IMR-90 (cell line): ENCODE measurements around the gene TMEM158. TPM values are rescaled to one million over a fixed set of nuclear protein-coding genes. Genes with fewer than 3 reads are reported as not detected.

Experiments
- ATAC-seq: fragments of 200-7000 bp; cut with Tn5 transposase; 2 replicates; pipeline ENCODE4 v1.9.1; 2020; ENCODE audit warnings: low read depth, mild to moderate bottlenecking, moderate library complexity
- BruUV-seq: library from RNA; stranded (reverse); fragments of 400-500 nt; replicated peaks from 2 replicates; lab custom pipeline; 2021; lab: Mats Ljungman, UMichigan
- CTCF ChIA-PET: fragments of 300-600 bp; formaldehyde crosslinking; extraction: SDS; loops from one replicate; lab custom pipeline; 2021; ENCODE audit warnings: antibody characterized with exemption; lab: Yijun Ruan, JAX
- POLR2A ChIA-PET: fragments of 300-600 bp; sonication (Branson Sonifier 250); formaldehyde crosslinking; loops from one replicate; lab custom pipeline; 2022; ENCODE audit warnings: antibody characterized with exemption; ENCODE audit not compliant: unreplicated experiment; lab: Charles Lee
- DNase-seq: peaks from one replicate; pipeline ENCODE4 v3.0.0; 2013
- H2AFZ ChIP-seq: replicated peaks from 2 replicates; pipeline ENCODE3; 2013; ENCODE audit warnings: low read length, mild to moderate bottlenecking; ENCODE audit not compliant: poor library complexity
- H2AK5ac ChIP-seq: 2 replicates; pipeline ENCODE4 v1.6.1; 2013; ENCODE audit warnings: low read depth, low read length, inconsistent platforms
- H2AK9ac ChIP-seq: replicated peaks from 2 replicates; pipeline ENCODE3; 2013; ENCODE audit warnings: mild to moderate bottlenecking, low read depth, low read length, moderate library complexity; ENCODE audit not compliant: poor library complexity
- H2BK120ac ChIP-seq: 2 replicates; pipeline ENCODE4 v1.6.1; 2013; ENCODE audit warnings: low read depth, low read length, inconsistent platforms
- H2BK15ac ChIP-seq: 3 replicates; pipeline ENCODE4 v1.6.1; 2013; ENCODE audit warnings: low read depth, low read length, inconsistent platforms
- H2BK20ac ChIP-seq: 2 replicates; pipeline ENCODE4 v1.6.1; 2013; ENCODE audit warnings: low read depth, mild to moderate bottlenecking, inconsistent platforms, low read length, moderate library complexity
- H2BK5ac ChIP-seq: 2 replicates; pipeline ENCODE4 v1.6.1; 2013; ENCODE audit warnings: mild to moderate bottlenecking, low read depth, low read length, inconsistent platforms; ENCODE audit not compliant: poor library complexity, severe bottlenecking
- H3K14ac ChIP-seq: replicated peaks from 2 replicates; pipeline ENCODE4 v1.6.1; 2013; ENCODE audit warnings: low read depth, low read length, inconsistent platforms
- H3K18ac ChIP-seq: 2 replicates; pipeline ENCODE4 v1.6.1; 2013; ENCODE audit warnings: low read depth, low read length, control low read depth
- H3K23ac ChIP-seq: 2 replicates; pipeline ENCODE4 v1.6.1; 2013; ENCODE audit warnings: low read depth, low read length, inconsistent platforms
- H3K27ac ChIP-seq: 2 replicates; pipeline ENCODE4 v1.5.1; 2013; ENCODE audit warnings: mild to moderate bottlenecking, control low read depth, low read length; ENCODE audit not compliant: insufficient read depth
- H3K27me3 ChIP-seq: 2 replicates; pipeline ENCODE4 v1.6.1; 2013; ENCODE audit warnings: low read length; ENCODE audit not compliant: control insufficient read depth, insufficient read depth
- H3K36me3 ChIP-seq: 2 replicates; pipeline ENCODE4 v1.6.1; 2013; ENCODE audit warnings: low read length, mixed read lengths; ENCODE audit not compliant: control insufficient read depth, insufficient read depth
- H3K4ac ChIP-seq: 2 replicates; pipeline ENCODE4 v1.6.1; 2013; ENCODE audit warnings: low read depth, low read length, inconsistent platforms
- H3K4me1 ChIP-seq: 2 replicates; pipeline ENCODE4 v1.6.1; 2013; ENCODE audit warnings: low read length, mixed read lengths; ENCODE audit not compliant: control insufficient read depth, insufficient read depth
- H3K4me2 ChIP-seq: 2 replicates; pipeline ENCODE4 v1.6.1; 2013; ENCODE audit warnings: low read depth, mild to moderate bottlenecking, control low read depth, low read length, moderate library complexity
- H3K4me3 ChIP-seq: 2 replicates; pipeline ENCODE4 v1.5.1; 2013; ENCODE audit warnings: low read depth, mild to moderate bottlenecking, control low read depth, low read length, moderate library complexity; ENCODE audit not compliant: insufficient read depth
- H3K56ac ChIP-seq: 2 replicates; pipeline ENCODE4 v1.6.1; 2013; ENCODE audit warnings: low read length, inconsistent platforms; ENCODE audit not compliant: insufficient read depth; ENCODE audit errors: extremely low read depth
- H3K79me1 ChIP-seq, 2 experiments: 2 replicates each; pipeline ENCODE4 v1.6.1; 2013; ENCODE audit warnings: low read length in 2 of 2, inconsistent platforms in 1 of 2, low read depth in 1 of 2
- H3K9ac ChIP-seq: 2 replicates; pipeline ENCODE4 v1.6.1; 2013; ENCODE audit warnings: low read depth, low read length, control low read depth
- H3K9me1 ChIP-seq: 2 replicates; pipeline ENCODE4 v1.6.1; 2013; ENCODE audit warnings: low read length, inconsistent platforms; ENCODE audit not compliant: insufficient read depth
- H3K9me3 ChIP-seq: 2 replicates; pipeline ENCODE4 v1.6.1; 2013; ENCODE audit warnings: low read length; ENCODE audit not compliant: control insufficient read depth, insufficient read depth
- H4K20me1 ChIP-seq: 2 replicates; pipeline ENCODE4 v1.6.1; 2013; ENCODE audit warnings: low read length, inconsistent platforms; ENCODE audit not compliant: insufficient read depth
- H4K5ac ChIP-seq: 2 replicates; pipeline ENCODE4 v1.6.1; 2013; ENCODE audit warnings: mild to moderate bottlenecking, low read depth, low read length, control low read depth
- H4K8ac ChIP-seq, 2 experiments: 2 replicates each; pipeline ENCODE4 v1.6.1; 2013; ENCODE audit warnings: low read depth in 2 of 2, low read length in 2 of 2, control low read depth in 1 of 2, inconsistent platforms in 1 of 2
- H4K91ac ChIP-seq: 2 replicates; pipeline ENCODE4 v1.6.1; 2013; ENCODE audit warnings: low read depth, low read length, inconsistent platforms; ENCODE audit not compliant: insufficient read depth
- BHLHE40 ChIP-seq: fragments of 150-350 bp; IDR thresholded peaks from 2 replicates; pipeline ENCODE4 v1.6.1; 2016; ENCODE audit warnings: mild to moderate bottlenecking, low read depth, low read length
- CEBPB ChIP-seq: IDR thresholded peaks from 2 replicates; pipeline ENCODE4 v1.6.1; 2012; ENCODE audit warnings: low read depth, low read length, improper control_type of control experiment
- CHD1 ChIP-seq: IDR thresholded peaks from 2 replicates; pipeline ENCODE4 v1.6.1; 2012; ENCODE audit warnings: low read depth, low read length, improper control_type of control experiment
- FOS ChIP-seq: fragments of 150-350 bp; IDR thresholded peaks from 2 replicates; pipeline ENCODE4 v1.6.1; 2016; ENCODE audit warnings: low read depth, low read length
- MXI1 ChIP-seq: IDR thresholded peaks from 2 replicates; pipeline ENCODE4 v1.6.1; 2012; ENCODE audit warnings: low read depth, mild to moderate bottlenecking, low read length, moderate library complexity, borderline replicate concordance
- POLR2A ChIP-seq: IDR thresholded peaks from 2 replicates; pipeline ENCODE4 v1.6.1; 2012; ENCODE audit warnings: mild to moderate bottlenecking, low read depth, low read length
- RFX5 ChIP-seq: IDR thresholded peaks from 2 replicates; pipeline ENCODE4 v1.8.0; 2012; ENCODE audit warnings: low read depth, mild to moderate bottlenecking, low read length, moderate library complexity
- SMC3 ChIP-seq: fragments of 150-350 bp; IDR thresholded peaks from 2 replicates; pipeline ENCODE4 v1.6.1; 2016; ENCODE audit warnings: low read depth, mild to moderate bottlenecking, antibody characterized with exemption, low read length, moderate library complexity
- WGBS, 2 experiments: methylation state at CpG; one replicate each; pipeline versions ENCODE4 v1.1.5 to v1.1.7; 2013; ENCODE audit warnings: missing lambda C conversion rate in 2 of 2; ENCODE audit not compliant: insufficient read length in 1 of 2; ENCODE audit errors: extremely low coverage in 2 of 2; 5-methylcytosine and 5-hydroxymethylcytosine counted together
- dilution Hi-C: fragments of 300-500 bp; cut with HindIII; formaldehyde crosslinking; loops from one replicate; pipeline ENCODE4 v1.14.3; 2018; ENCODE audit warnings: low sequenced_read_pairs; ENCODE audit not compliant: unreplicated experiment
- in situ Hi-C: fragments of 300-500 bp; cut with MboI; formaldehyde crosslinking; loops from 3 replicates; pipeline ENCODE4 v1.14.3; 2019; ENCODE audit warnings: low sequenced_read_pairs, inconsistent platforms, mixed read lengths
- intact Hi-C: fragments of 100-400 bp; cut with micrococcal nuclease; formaldehyde crosslinking; loops from 2 replicates; pipeline ENCODE4 v1.10.0; 2022
- polyA plus RNA-seq, 3 experiments: library from polyadenylated mRNA; depleted of rRNA; stranded (reverse); fragments of >200 nt; gene quantifications; 2 replicates each; pipeline ENCODE4 v1.2.3, GENCODE V29; 2012; ENCODE audit warnings: low replicate concordance in 1 of 3
- total RNA-seq: library from RNA; depleted of rRNA; stranded (reverse); fragments of >200 nt; gene quantifications from 2 replicates; pipeline ENCODE4 v1.2.3, GENCODE V29; 2012
- TF ChIP-seq, protein P1 (sequence below): conservative IDR thresholded peaks from 2 replicates; pipeline ENCODE4 v1.5.1; 2012; ENCODE audit warnings: mild to moderate bottlenecking, low read depth, low read length, improper control_type of control experiment
- TF ChIP-seq, protein P2 (sequence below): fragments of 150-350 bp; IDR thresholded peaks from 2 replicates; pipeline ENCODE4 v1.6.1; 2016; ENCODE audit warnings: low read depth, mild to moderate bottlenecking, low read length, moderate library complexity, borderline replicate concordance
- TF ChIP-seq, protein P3 (sequence below): fragments of 150-350 bp; IDR thresholded peaks from 2 replicates; pipeline ENCODE4 v1.6.1; 2017; ENCODE audit warnings: mild to moderate bottlenecking, antibody characterized with exemption, low read length, low read depth

TMEM158 gene
- total and polyA plus RNA-seq, 2 of the 4 experiments (the other 2 are of a cell fraction) = 1.6 to 16.4 TPM

DNA sequence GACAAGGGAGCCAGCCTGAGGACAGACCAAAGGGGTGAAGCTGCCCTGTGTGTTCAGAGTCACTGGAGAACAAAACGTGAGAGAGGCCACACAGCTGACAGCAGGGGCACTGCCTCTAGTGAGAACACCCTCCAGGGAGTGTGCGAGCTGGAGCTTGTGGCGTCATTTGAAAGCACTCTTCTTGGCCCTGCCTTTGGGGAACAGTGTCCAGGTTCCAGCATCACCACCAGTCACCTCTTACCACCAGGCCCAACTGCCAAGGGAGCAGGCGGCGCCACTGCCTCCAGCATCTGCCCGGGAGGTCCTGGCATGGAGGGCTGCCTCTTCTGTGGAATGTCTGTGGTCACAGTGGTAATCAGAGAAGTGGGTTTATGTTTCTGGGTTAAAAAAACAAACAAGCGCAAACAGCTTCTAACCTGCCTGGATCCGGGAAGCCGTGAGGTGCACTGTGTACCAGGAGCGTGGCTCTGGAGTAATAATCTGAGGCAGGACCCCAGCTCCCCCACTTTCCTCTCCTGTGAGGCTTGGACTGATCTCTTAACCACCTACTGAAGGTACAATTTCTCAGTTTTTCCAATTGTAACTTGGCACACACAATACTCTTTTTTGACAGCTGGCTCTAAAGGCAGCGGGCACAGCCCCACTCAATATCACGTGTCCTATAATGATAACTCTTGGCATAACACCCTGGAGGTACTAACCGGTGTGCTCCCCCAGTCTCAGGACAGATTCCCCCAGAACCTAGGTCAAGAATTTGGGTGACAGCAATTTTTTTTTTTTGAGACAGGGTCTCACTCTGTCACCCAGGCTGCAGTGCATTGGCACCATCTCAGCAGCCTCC, 47.7 kb downstream of the TMEM158 start (continued):
- TF ChIP-seq CHD1 (no peak), CEBPB (no peak), BHLHE40 (peak; percentile 78)

DNA sequence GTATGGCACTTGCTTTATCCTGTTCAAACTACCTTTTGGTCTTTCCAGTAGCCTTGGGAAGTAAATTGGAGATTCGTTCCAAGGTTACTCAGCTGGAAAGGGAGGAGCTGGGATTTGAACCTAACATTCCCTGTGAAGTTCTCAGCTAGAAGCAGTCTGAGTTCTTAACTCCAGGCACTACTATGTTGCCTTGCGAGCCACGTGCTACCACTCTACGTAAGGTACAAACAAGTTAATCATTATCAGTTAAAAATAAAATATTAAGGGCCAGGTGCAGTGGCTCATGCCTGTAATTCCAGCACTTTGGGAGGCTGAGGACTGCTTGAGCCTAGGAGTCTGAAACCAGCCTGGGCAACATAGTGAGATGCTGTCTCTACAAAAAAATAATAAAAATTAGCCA, 49.2 kb downstream of the TMEM158 start:
- no peak overlapping the region for H3K56ac ChIP-seq
- H4K8ac ChIP-seq = no peak overlapping the region
- no peak overlapping the region for H2AFZ ChIP-seq
- no peak for TF ChIP-seq CEBPB
- TF ChIP-seq MXI1 = no peak
- TF ChIP-seq, protein P1, sequence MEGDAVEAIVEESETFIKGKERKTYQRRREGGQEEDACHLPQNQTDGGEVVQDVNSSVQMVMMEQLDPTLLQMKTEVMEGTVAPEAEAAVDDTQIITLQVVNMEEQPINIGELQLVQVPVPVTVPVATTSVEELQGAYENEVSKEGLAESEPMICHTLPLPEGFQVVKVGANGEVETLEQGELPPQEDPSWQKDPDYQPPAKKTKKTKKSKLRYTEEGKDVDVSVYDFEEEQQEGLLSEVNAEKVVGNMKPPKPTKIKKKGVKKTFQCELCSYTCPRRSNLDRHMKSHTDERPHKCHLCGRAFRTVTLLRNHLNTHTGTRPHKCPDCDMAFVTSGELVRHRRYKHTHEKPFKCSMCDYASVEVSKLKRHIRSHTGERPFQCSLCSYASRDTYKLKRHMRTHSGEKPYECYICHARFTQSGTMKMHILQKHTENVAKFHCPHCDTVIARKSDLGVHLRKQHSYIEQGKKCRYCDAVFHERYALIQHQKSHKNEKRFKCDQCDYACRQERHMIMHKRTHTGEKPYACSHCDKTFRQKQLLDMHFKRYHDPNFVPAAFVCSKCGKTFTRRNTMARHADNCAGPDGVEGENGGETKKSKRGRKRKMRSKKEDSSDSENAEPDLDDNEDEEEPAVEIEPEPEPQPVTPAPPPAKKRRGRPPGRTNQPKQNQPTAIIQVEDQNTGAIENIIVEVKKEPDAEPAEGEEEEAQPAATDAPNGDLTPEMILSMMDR = no peak
- TF ChIP-seq SMC3 = no peak
- TF ChIP-seq POLR2A = no peak
- no peak for TF ChIP-seq RFX5
- TF ChIP-seq FOS = no peak
- TF ChIP-seq, protein P2, sequence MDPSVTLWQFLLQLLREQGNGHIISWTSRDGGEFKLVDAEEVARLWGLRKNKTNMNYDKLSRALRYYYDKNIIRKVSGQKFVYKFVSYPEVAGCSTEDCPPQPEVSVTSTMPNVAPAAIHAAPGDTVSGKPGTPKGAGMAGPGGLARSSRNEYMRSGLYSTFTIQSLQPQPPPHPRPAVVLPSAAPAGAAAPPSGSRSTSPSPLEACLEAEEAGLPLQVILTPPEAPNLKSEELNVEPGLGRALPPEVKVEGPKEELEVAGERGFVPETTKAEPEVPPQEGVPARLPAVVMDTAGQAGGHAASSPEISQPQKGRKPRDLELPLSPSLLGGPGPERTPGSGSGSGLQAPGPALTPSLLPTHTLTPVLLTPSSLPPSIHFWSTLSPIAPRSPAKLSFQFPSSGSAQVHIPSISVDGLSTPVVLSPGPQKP = no peak
- TF ChIP-seq, protein P3, sequence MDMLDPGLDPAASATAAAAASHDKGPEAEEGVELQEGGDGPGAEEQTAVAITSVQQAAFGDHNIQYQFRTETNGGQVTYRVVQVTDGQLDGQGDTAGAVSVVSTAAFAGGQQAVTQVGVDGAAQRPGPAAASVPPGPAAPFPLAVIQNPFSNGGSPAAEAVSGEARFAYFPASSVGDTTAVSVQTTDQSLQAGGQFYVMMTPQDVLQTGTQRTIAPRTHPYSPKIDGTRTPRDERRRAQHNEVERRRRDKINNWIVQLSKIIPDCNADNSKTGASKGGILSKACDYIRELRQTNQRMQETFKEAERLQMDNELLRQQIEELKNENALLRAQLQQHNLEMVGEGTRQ = no peak
- TF ChIP-seq CHD1 = no peak
- ATAC-seq (no peak), DNase-seq (no peak)
- H3K36me3 ChIP-seq = no peaks in the 10 kb centered on the region
- no peak overlapping the region for H2AK9ac ChIP-seq
- no peak overlapping the region for H3K9ac ChIP-seq
- ChIA-PET POLR2A (interaction anchor here (0.6 kb wide), 1 partner anchor 121 kb away, joined by 5 read pairs; no protein-coding TSS in a partner anchor), CTCF (no interaction called here)
- no peaks in the 10 kb centered on the region for H4K20me1 ChIP-seq
- H3K4me3 ChIP-seq = no peak overlapping the region
- H2BK15ac ChIP-seq = peak overlapping the region; percentile 91; the same call in 2 of the 3 replicates
- in situ Hi-C loops (no loop called here), intact Hi-C loops (no loop called here), dilution Hi-C loops (no loop called here)
- no peak overlapping the region for H2BK5ac ChIP-seq
- H4K91ac ChIP-seq = peak overlapping the region; percentile 71; the same call in 1 of the 2 replicates
- no peaks in the 10 kb centered on the region for H3K79me1 ChIP-seq
- peak overlapping the region; percentile 62 for H3K4ac ChIP-seq
- no CpG with 5 or more reads among the region's 4 CpGs for WGBS, 2 experiments
- BruUV-seq = no TSS peak
- H3K27me3 ChIP-seq = no peaks in the 10 kb centered on the region
- H2BK120ac ChIP-seq = peak overlapping the region; percentile 62
- peak overlapping the region; percentile 25; the same call in 1 of the 2 replicates for H3K18ac ChIP-seq
- H3K9me1 ChIP-seq = peaks cover 15% of the 10 kb centered on the region
- H3K27ac ChIP-seq = no peak overlapping the region
- peak overlapping the region; percentile 67; the same call in 1 of the 2 replicates for H2BK20ac ChIP-seq
- H3K4me1 ChIP-seq = peaks cover 17% of the 10 kb centered on the region
- no peak overlapping the region for H3K23ac ChIP-seq
- H3K4me2 ChIP-seq = no peak overlapping the region
- no peaks in the 10 kb centered on the region for H3K9me3 ChIP-seq
- no peak overlapping the region for H4K5ac ChIP-seq
- H2AK5ac ChIP-seq = peak overlapping the region; percentile 94
- H3K14ac ChIP-seq = peak overlapping the region; percentile 48; the same call in 1 of the 2 replicates
